GM21619 (cell line): ENCODE measurements around the gene FAM78A.

Experiments
- ATAC-seq: cut with Tn5 transposase; IDR thresholded peaks from one replicate; pipeline ENCODE4 v1.9.1; 2021; ENCODE audit not compliant: unreplicated experiment

The FAM78A gene

GRCh38 chr9:131276094-131276888 is at the start of gene FAM78A:
FAM78A (minus strand) TSS chr9:131276510; CDS start chr9:131276179, 331 bp downstream.
- ATAC-seq = no peak

- ATAC-seq = no peak
Observed at GRCh38 chr9:131324736-131325679, 48.7 kb upstream of the FAM78A start.

- no peak for ATAC-seq
Observed at GRCh38 chr9:131323629-131324028, 47.3 kb upstream of the FAM78A start.

- no peak for ATAC-seq
Observed at GRCh38 chr9:131320031-131320685, 43.8 kb upstream of the FAM78A start.

GRCh38 chr9:131319486-131319885 is 43.2 kb upstream of the FAM78A start:
- no peak for ATAC-seq

- no peak for ATAC-seq
Observed at GRCh38 chr9:131318231-131319085, 42.1 kb upstream of the FAM78A start.

- ATAC-seq = no peak
Observed at GRCh38 chr9:131312822-131313770, 36.8 kb upstream of the FAM78A start.

GRCh38 chr9:131312246-131312645 is 35.9 kb upstream of the FAM78A start:
- ATAC-seq = no peak

- no peak for ATAC-seq
Observed at GRCh38 chr9:131310833-131311554, 34.7 kb upstream of the FAM78A start.

GRCh38 chr9:131309530-131310276 is 33.4 kb upstream of the FAM78A start:
- ATAC-seq = no peak

GRCh38 chr9:131308906-131309529 is 32.7 kb upstream of the FAM78A start:
- no peak for ATAC-seq

GRCh38 chr9:131308452-131308851 is 32.1 kb upstream of the FAM78A start:
- ATAC-seq = no peak

- ATAC-seq = no peak
Observed at GRCh38 chr9:131307974-131308373, 31.7 kb upstream of the FAM78A start.

GRCh38 chr9:131306397-131307004 is 30.2 kb upstream of the FAM78A start:
- ATAC-seq = no peak

- ATAC-seq = no peak
Observed at GRCh38 chr9:131304676-131305355, 28.5 kb upstream of the FAM78A start.
